ENCODE results near the gene SYT14.
"Not testable (repeated sequence)": the region's sequence is repeated elsewhere in the genome, so short reads cannot be mapped to it uniquely, and the experiment has no call there.

The SYT14 gene

DNA sequence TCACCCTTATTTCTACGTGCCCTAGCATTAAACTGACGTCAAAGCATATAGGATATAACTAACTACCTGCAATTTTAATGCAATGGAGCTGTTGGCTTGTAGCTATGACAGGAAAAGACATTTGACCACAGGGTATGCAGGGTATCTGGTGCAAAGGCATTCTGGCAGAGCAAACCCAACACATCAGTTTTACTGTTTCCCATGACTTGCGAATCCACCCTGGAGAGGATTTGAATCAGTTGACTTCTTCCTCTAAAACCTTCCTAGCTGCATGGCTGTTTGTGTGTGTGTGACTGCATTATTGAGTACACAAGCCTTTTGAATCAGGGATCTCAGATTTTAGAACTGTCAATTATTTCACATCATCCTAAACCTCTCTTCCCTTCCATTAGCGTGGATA, 41.7 kb upstream of the SYT14 start:
- no peak overlapping the region for H3K27ac ChIP-seq

DNA sequence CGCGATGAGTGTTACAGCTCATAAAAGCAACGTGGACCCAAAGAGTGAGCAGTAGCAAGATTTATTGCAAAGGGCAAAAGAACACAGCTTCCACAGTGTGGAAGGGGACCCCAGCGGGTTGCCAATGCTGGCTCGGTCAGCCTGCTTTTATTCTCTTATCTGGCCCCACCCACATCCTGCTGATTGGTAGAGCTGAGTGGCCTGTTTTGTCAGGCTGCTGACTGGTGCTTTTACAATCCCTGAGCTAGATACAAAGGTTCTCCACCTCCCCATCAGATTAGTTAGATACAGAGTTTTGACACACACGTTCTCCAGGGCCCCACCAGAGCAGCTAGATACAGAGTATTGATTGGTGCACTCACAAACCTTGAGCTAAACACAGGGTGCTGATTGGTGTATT, 39.7 kb upstream of the SYT14 start:
- H3K27ac ChIP-seq, result not testable (repeated sequence)

More for the DNA sequence above, 41.7 kb upstream of the SYT14 start:
- TF ChIP-seq ZFX (IDR thresholded peaks at IDR 0.05; ENCODE audit: borderline replicate concordance), result no peak
- TF ChIP-seq, protein P1, sequence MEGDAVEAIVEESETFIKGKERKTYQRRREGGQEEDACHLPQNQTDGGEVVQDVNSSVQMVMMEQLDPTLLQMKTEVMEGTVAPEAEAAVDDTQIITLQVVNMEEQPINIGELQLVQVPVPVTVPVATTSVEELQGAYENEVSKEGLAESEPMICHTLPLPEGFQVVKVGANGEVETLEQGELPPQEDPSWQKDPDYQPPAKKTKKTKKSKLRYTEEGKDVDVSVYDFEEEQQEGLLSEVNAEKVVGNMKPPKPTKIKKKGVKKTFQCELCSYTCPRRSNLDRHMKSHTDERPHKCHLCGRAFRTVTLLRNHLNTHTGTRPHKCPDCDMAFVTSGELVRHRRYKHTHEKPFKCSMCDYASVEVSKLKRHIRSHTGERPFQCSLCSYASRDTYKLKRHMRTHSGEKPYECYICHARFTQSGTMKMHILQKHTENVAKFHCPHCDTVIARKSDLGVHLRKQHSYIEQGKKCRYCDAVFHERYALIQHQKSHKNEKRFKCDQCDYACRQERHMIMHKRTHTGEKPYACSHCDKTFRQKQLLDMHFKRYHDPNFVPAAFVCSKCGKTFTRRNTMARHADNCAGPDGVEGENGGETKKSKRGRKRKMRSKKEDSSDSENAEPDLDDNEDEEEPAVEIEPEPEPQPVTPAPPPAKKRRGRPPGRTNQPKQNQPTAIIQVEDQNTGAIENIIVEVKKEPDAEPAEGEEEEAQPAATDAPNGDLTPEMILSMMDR (IDR thresholded peaks at IDR 0.05), result no peak

DNA sequence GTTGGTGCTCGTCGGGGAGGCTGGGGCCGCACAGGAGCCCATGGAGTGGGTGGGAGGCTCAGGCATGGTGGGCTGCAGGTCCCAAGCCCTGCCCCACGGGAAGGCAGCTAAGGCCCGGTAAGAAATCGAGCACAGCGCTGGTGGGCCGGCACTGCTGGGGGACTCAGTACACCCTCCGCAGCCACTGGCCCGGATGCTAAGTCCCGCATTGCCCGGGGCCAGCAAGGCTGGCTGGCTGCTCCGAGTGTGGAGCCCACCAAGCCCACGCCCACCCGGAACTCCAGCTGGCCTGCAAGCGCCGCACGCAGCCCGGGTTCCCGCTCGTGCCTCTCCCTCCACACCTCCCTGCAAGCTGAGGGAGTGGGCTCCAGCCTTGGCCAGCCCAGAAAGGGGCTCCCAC, 39.2 kb upstream of the SYT14 start:
- not testable (repeated sequence) for H3K27ac ChIP-seq

DNA sequence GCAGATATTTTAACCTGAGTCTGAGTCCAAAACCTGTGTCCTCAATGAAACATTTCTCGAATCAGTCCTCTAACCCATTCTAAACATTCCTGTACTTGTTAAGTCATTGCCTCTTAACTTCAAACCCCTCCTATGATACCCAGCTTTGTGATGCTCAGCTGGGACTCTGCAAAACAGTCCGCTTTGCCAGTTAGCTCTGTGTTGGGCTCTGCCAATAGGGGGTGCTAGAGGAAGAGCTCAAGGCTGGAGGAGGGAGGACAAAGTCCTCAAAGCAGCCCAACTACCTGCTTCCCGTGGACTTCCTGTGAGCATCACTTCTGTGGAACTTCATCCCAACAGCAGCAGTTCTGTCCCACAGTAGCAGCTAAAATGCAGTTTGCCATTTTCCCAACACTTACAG, 38.1 kb upstream of the SYT14 start:
- TF ChIP-seq ZFX (IDR thresholded peaks at IDR 0.05; ENCODE audit: borderline replicate concordance), result no peak
- TF ChIP-seq, protein P1 (IDR thresholded peaks at IDR 0.05), result peak; percentile 77
- no peak overlapping the region for H3K27ac ChIP-seq

DNA sequence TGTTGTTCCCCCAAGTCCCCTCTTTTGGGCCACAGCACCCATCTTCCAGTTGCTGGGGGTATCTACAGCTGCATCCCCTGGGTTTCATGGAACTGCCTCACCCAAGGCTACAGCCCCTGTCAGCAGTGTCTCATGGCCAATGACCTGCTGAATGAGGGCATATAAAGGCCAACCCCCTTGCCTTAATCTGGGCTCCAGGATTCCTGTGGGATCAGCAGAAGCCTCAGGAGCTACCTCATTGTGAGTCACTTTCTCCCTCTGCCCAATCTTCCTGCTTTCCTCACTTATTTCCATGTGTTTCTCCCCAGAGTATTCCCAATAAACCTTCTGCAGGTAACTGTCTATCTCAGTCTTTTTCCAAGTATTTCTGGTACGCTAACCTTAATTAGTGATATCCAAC, 37.3 kb upstream of the SYT14 start:
- H3K27ac ChIP-seq, result no peak overlapping the region
- TF ChIP-seq, protein P1 (IDR thresholded peaks at IDR 0.05), result no peak
- TF ChIP-seq ZFX (IDR thresholded peaks at IDR 0.05; ENCODE audit: borderline replicate concordance), result no peak

DNA sequence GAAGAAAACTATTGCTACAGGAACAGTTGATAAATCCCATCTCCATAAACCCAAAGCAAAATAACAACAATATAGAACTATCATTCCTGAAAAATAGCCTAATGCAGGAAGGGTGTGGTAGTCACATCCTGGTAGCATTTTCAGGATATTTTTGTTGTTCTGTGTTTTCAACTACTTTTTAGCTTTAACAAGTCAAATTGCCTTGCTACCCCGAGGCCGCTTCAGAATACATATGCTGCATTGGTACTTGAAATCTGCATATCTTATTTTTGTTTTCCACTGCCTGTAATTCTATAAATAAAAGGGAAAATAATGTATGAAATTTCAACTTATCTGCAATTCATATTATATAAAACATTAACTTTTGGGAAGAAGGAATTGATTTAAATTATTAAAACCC, 36.8 kb upstream of the SYT14 start:
- H3K27ac ChIP-seq, result no peak overlapping the region
- no peak for TF ChIP-seq ZFX (IDR thresholded peaks at IDR 0.05; ENCODE audit: borderline replicate concordance)
- TF ChIP-seq, protein P1 (IDR thresholded peaks at IDR 0.05), result no peak

DNA sequence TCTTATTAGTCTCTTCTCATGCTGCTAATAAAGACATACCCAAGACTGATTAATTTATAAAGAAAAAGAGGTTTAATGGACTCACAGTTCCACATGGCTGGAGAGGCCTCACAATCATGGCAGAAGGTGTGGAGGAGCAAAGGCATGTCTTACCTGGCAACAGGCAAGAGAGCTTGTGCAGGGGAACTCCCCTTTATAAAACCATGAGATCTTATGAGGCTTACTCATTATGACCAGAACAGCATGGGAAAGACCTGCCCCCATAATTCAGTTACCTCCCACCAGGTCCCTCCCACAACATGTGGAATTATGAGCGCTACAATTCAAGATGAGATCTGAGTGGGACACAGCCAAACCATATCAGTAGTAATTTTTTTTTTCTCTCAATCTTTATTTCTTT, 33.2 kb upstream of the SYT14 start:
- H3K27ac ChIP-seq, result not testable (repeated sequence)

DNA sequence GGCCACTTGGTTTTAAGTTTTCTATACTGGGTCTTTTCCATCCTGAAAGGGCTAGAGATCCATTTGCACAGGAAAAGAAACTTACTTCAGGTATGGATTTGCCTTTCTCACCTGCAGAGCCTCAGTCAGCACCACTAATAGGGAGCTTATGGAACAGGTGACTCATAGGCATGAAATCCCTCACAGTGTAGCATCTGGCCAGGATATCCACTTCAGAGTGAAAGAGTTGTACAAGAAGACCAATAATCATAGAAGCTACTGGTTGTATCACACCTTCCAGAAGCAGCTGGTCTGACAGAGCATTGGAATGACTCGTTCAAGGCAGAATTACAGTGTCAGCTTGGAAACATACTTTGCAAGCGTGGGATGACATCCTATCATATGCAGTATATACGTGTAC, 26.3 kb upstream of the SYT14 start:
- TF ChIP-seq ZFX (IDR thresholded peaks at IDR 0.05; ENCODE audit: borderline replicate concordance), result no peak
- TF ChIP-seq, protein P1 (IDR thresholded peaks at IDR 0.05), result no peak
- no peak overlapping the region for H3K27ac ChIP-seq

DNA sequence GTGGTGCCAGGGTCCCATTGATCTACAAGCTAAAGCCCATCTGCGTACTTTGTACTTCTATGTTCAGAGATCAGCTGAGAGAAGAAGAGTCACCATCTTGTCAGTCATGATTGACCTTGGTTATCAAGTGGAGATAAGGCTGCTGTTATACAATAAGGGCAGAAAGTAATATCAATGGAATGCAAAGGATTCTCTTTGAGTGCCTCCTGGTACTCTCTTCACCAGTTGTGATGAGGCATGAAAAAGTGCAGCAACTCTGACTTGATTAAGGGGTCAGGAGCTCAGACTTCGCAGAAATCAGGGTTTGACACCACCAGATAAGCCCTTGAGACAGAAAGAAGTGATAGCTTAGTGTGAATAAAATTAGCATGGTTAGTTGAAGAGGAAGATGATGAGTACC, 25.7 kb upstream of the SYT14 start:
- no peak overlapping the region for H3K27ac ChIP-seq
- TF ChIP-seq ZFX (IDR thresholded peaks at IDR 0.05; ENCODE audit: borderline replicate concordance), result no peak
- TF ChIP-seq, protein P1 (IDR thresholded peaks at IDR 0.05), result no peak

DNA sequence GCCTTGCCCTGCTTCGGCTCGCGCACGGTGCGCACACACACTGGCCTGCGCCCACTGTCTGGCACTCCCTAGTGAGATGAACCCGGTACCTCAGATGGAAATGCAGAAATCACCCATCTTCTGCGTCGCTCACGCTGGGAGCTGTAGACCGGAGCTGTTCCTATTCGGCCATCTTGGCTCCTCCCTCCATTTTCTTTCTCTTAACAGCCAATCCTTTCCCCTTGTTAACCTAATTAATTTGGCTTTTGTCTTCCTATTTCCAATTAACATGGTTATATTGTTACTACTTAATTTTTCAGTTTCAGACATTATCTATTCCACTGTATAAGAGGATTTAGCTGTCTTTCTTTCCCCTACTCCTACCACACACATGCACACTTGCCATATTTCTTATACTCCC, 18.4 kb upstream of the SYT14 start:
- H3K27ac ChIP-seq, result peak overlapping the region; percentile 42
